GM23338 (cell line): ENCODE measurements around the gene STX8. TPM values are rescaled to one million over a fixed set of nuclear protein-coding genes. Genes with fewer than 3 reads are reported as not detected.

Source experiments
- ATAC-seq: fragments of 200-7000 bp; cut with Tn5 transposase; 3 replicates; pipeline ENCODE4 v1.9.1; 2020
- DNase-seq: peaks from one replicate; pipeline ENCODE4 v3.0.0-alpha.2; 2015; ENCODE audit warnings: low spot score
- H2AFZ ChIP-seq: fragments of 200-600 bp; sonication (generic); 2 replicates; pipeline ENCODE4 v1.8.0; 2016; ENCODE audit warnings: antibody characterized with exemption, mild to moderate bottlenecking, moderate library complexity
- H3F3A ChIP-seq: fragments of 200-600 bp; sonication (generic); replicated peaks from 2 replicates; pipeline ENCODE4 v1.8.0; 2017; ENCODE audit warnings: antibody characterized with exemption, mixed run types, low read depth
- H3K27ac ChIP-seq: fragments of 200-600 bp; sonication (generic); 2 replicates; pipeline ENCODE4 v1.6.1; 2016; ENCODE audit warnings: low read depth
- H3K27me3 ChIP-seq: fragments of 200-600 bp; sonication (generic); 2 replicates; pipeline ENCODE4 v1.8.0; 2016; ENCODE audit warnings: mild to moderate bottlenecking, mixed run types, moderate library complexity; ENCODE audit not compliant: insufficient read depth
- H3K36me3 ChIP-seq: fragments of 200-600 bp; sonication (generic); 2 replicates; pipeline ENCODE4 v1.8.0; 2016; ENCODE audit warnings: mild to moderate bottlenecking; ENCODE audit not compliant: insufficient read depth
- H3K4me1 ChIP-seq: fragments of 200-600 bp; sonication (generic); 2 replicates; pipeline ENCODE4 v1.8.0; 2016; ENCODE audit warnings: mild to moderate bottlenecking, moderate library complexity; ENCODE audit not compliant: insufficient read depth
- H3K4me2 ChIP-seq: fragments of 200-600 bp; sonication (generic); 2 replicates; pipeline ENCODE4 v1.7.1; 2017; ENCODE audit warnings: mixed run types
- H3K4me3 ChIP-seq: fragments of 200-600 bp; sonication (generic); 2 replicates; pipeline ENCODE4 v1.6.1; 2016; ENCODE audit warnings: mixed run types
- H3K79me2 ChIP-seq: fragments of 200-600 bp; sonication (generic); replicated peaks from 2 replicates; pipeline ENCODE4 v1.8.0; 2017; ENCODE audit warnings: mild to moderate bottlenecking; ENCODE audit not compliant: insufficient read depth
- H3K9me2 ChIP-seq: fragments of 200-600 bp; sonication (generic); 2 replicates; pipeline ENCODE4 v1.8.0; 2017; ENCODE audit not compliant: insufficient read depth
- H4K20me1 ChIP-seq: fragments of 200-600 bp; sonication (generic); replicated peaks from 2 replicates; pipeline ENCODE4 v1.8.0; 2017; ENCODE audit warnings: mild to moderate bottlenecking; ENCODE audit not compliant: insufficient read depth
- H3K27ac Mint-ChIP-seq: 2 replicates; pipeline ENCODE4 v1.8.0; 2020; ENCODE audit warnings: inconsistent platforms, mild to moderate bottlenecking, moderate library complexity, mixed read lengths
- H3K27me3 Mint-ChIP-seq: 3 replicates; pipeline ENCODE4 v1.8.0; 2022; ENCODE audit warnings: low read depth, mild to moderate bottlenecking, moderate library complexity, mixed read lengths, inconsistent platforms; ENCODE audit not compliant: insufficient read depth, poor library complexity
- H3K36me3 Mint-ChIP-seq: 3 replicates; pipeline ENCODE4 v1.8.0; 2021; ENCODE audit warnings: low read depth, mild to moderate bottlenecking, inconsistent platforms, moderate library complexity, mixed read lengths
- H3K4me1 Mint-ChIP-seq: 3 replicates; pipeline ENCODE4 v1.8.0; 2020; ENCODE audit warnings: mild to moderate bottlenecking, inconsistent platforms, mixed read lengths
- H3K4me3 Mint-ChIP-seq: 3 replicates; pipeline ENCODE4 v1.8.0; 2021; ENCODE audit warnings: moderate library complexity, mild to moderate bottlenecking, inconsistent platforms, mixed read lengths
- H3K9me3 Mint-ChIP-seq: 3 replicates; pipeline ENCODE4 v1.8.0; 2020; ENCODE audit warnings: moderate library complexity, mild to moderate bottlenecking, inconsistent platforms, mixed read lengths
- CREB1 ChIP-seq: fragments of 250-450 bp; sonication (Bioruptor Pico); IDR thresholded peaks from 2 replicates; pipeline ENCODE4 v1.5.0; 2020; ENCODE audit warnings: low read depth, mild to moderate bottlenecking, moderate library complexity
- CTCF ChIP-seq, 2 experiments: fragments of 200-600 bp in 1 of 2; sonication (generic) in 1 of 2; conservative IDR thresholded peaks; 2 replicates each; pipeline versions ENCODE4 v1.5.1 to v1.6.1; 2016 to 2017; ENCODE audit warnings: antibody characterized with exemption in 2 of 2, low read depth in 2 of 2, mild to moderate bottlenecking in 2 of 2, moderate library complexity in 1 of 2
- EZH2 ChIP-seq: fragments of 200-600 bp; sonication (generic); IDR thresholded peaks from one replicate; pipeline ENCODE4 v1.8.0; 2017; ENCODE audit warnings: antibody characterized with exemption, mild to moderate bottlenecking, low read depth; ENCODE audit not compliant: unreplicated experiment
- NANOG ChIP-seq: IDR thresholded peaks from 2 replicates; pipeline ENCODE4 v1.6.1; 2016; ENCODE audit warnings: antibody characterized with exemption, borderline replicate concordance
- POLR2AphosphoS5 ChIP-seq: IDR thresholded peaks from 2 replicates; pipeline ENCODE4 v1.6.1; 2016; ENCODE audit warnings: antibody characterized with exemption, low read depth
- REST ChIP-seq: IDR thresholded peaks from one replicate; pipeline ENCODE4 v1.6.1; 2018; ENCODE audit warnings: antibody characterized with exemption; ENCODE audit not compliant: unreplicated experiment
- ZNF114 ChIP-seq: fragments of 250-450 bp; sonication (Bioruptor Pico); IDR thresholded peaks from 2 replicates; pipeline ENCODE4 v1.5.0; 2020; ENCODE audit warnings: mild to moderate bottlenecking, moderate library complexity
- ZNF331 ChIP-seq: fragments of 250-450 bp; sonication (Bioruptor Pico); IDR thresholded peaks from 2 replicates; pipeline ENCODE4 v1.5.0; 2020; ENCODE audit warnings: low read depth, mild to moderate bottlenecking, moderate library complexity
- ZNF462 ChIP-seq: fragments of 250-450 bp; sonication (Bioruptor Pico); IDR thresholded peaks from 2 replicates; pipeline ENCODE4 v1.5.0; 2020; ENCODE audit warnings: mild to moderate bottlenecking, moderate library complexity
- polyA plus RNA-seq: library from polyadenylated mRNA; unstranded; fragments of >200 nt; fragmentation: Nextera tagmentation; extraction: Ambion mirVana; gene quantifications from 2 replicates; pipeline ENCODE4 v1.2.1, GENCODE V29; 2016
- total RNA-seq: library from RNA; depleted of rRNA; stranded (reverse); fragments of >200 nt; shearing (Covaris generic); gene quantifications from 2 replicates; pipeline ENCODE4 v1.2.3, GENCODE V29; 2014

STX8 gene
- total and polyA plus RNA-seq, 2 experiments from 2014 or later = 59.4 to 82.3 TPM

GRCh38 chr17:9324864-9325263 is 250.8 kb downstream of the STX8 start:
- Mint-ChIP-seq H3K27me3 (peaks cover 8% of the 10 kb centered on the region), H3K27ac (no peak overlapping the region; the same call in 1 of the 2 replicates), H3K4me3 (no peak overlapping the region), H3K36me3 (no peaks in the 10 kb centered on the region), H3K9me3 (no peaks in the 10 kb centered on the region; the same call in 1 of the 3 replicates), H3K4me1 (peaks cover 19% of the 10 kb centered on the region)
- ATAC-seq = no peak
- no peaks in the 10 kb centered on the region for H3K27me3 ChIP-seq
- no peaks in the 10 kb centered on the region for H3K9me2 ChIP-seq
- H3K36me3 ChIP-seq = no peaks in the 10 kb centered on the region; the same call in 1 of the 2 replicates
- H3K4me2 ChIP-seq = no peak overlapping the region
- no peak overlapping the region for H3K4me3 ChIP-seq
- no peak overlapping the region for H2AFZ ChIP-seq
- H3K4me1 ChIP-seq = peaks cover 18% of the 10 kb centered on the region
- H3K27ac ChIP-seq = no peak overlapping the region
- TF ChIP-seq CTCF (conservative IDR thresholded peaks at IDR 0.05; ENCODE audit: low read depth in 2 of 2) = no peak
- no peak for DNase-seq
- no peaks in the 10 kb centered on the region for H3K79me2 ChIP-seq
- no peaks in the 10 kb centered on the region; the same call in 1 of the 2 replicates for H3F3A ChIP-seq
- H4K20me1 ChIP-seq = no peaks in the 10 kb centered on the region

GRCh38 chr17:9322326-9322725 is 253.3 kb downstream of the STX8 start:
- no peaks in the 10 kb centered on the region for H3F3A ChIP-seq
- Mint-ChIP-seq H3K27ac (no peak overlapping the region), H3K9me3 (peaks cover 9% of the 10 kb centered on the region), H3K27me3 (peaks cover 2% of the 10 kb centered on the region), H3K4me3 (no peak overlapping the region), H3K4me1 (peaks cover 10% of the 10 kb centered on the region; the same call in 2 of the 3 replicates), H3K36me3 (peaks cover 7% of the 10 kb centered on the region; the same call in 1 of the 3 replicates)
- ATAC-seq = peak; percentile 63
- no peaks in the 10 kb centered on the region for H3K79me2 ChIP-seq
- H4K20me1 ChIP-seq = no peaks in the 10 kb centered on the region
- no peak overlapping the region for H3K27ac ChIP-seq
- DNase-seq = no peak
- no peaks in the 10 kb centered on the region for H3K9me2 ChIP-seq
- H3K4me1 ChIP-seq = peaks cover 11% of the 10 kb centered on the region
- peak overlapping the region; percentile 45; the same call in 1 of the 2 replicates for H3K4me2 ChIP-seq
- H3K27me3 ChIP-seq = no peaks in the 10 kb centered on the region
- H2AFZ ChIP-seq = no peak overlapping the region
- H3K4me3 ChIP-seq = no peak overlapping the region
- H3K36me3 ChIP-seq = no peaks in the 10 kb centered on the region
- no peak for TF ChIP-seq CREB1 (CRISPR knock-in tag)
- no peak for TF ChIP-seq ZNF114 (CRISPR knock-in tag)
- TF ChIP-seq POLR2AphosphoS5 = no peak
- TF ChIP-seq ZNF331 (CRISPR knock-in tag) = no peak
- no peak for TF ChIP-seq EZH2
- TF ChIP-seq NANOG = no peak
- no peak for TF ChIP-seq ZNF462
- no peak for TF ChIP-seq REST
